Activated CD4-positive, alpha-beta T cell treated with anti-CD3 and anti-CD28 coated beads, Interleukin-2, amount 50 U/mL, for 4 hours (primary cell): ENCODE data around the gene SLC25A38.

ENCODE experiments used
- DNase-seq, 2 experiments: peaks; one replicate each; pipeline ENCODE4 v3.0.0-alpha.2; 2020

The SLC25A38 gene

GRCh38 chr3:39438880-39439279, 55.7 kb downstream of the SLC25A38 start:
- no peak for DNase-seq

DNA sequence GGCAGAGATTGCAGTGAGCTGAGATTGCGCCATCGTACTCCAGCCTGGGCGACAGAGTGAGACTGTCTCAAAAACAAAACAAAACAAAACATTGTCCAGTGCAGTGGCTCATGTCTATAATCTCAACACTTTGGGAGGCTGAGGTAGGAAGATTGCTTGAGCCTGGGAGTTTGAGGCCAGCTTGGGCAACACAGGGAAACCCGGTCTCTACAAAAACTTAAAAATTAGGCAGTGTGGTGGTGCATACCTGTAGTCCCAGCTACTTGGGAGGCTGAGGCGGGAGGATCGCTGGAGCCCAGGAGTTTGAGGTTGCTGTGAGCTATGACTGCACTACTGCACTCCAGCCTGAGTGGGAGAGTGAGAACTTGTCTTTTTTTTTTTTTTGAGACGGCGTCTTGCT, 57.1 kb downstream of the SLC25A38 start:
- DNase-seq: no peak

DNA sequence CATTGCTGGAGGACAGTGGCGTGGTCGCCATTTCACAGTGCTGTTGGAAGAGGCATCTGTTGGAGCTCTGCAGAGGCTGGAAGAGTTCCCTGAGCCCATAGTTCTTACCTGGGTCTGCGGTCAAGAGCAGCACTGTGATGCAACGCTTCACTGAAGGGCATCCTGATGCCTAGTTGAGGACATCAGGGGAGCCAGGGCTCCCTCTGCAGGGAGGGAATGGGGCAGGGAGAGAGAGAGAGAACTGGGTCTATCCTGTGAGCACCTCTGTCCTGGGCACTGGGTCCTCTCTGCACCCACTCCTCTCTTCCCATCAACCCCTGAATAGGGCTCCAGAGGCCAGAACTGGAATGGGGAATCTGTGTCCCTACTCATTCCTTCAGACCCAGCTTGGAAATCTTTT, 60.4 kb downstream of the SLC25A38 start:
- no peak for DNase-seq

GRCh38 chr3:39445927-39446326, 62.8 kb downstream of the SLC25A38 start:
- no peak for DNase-seq

DNA sequence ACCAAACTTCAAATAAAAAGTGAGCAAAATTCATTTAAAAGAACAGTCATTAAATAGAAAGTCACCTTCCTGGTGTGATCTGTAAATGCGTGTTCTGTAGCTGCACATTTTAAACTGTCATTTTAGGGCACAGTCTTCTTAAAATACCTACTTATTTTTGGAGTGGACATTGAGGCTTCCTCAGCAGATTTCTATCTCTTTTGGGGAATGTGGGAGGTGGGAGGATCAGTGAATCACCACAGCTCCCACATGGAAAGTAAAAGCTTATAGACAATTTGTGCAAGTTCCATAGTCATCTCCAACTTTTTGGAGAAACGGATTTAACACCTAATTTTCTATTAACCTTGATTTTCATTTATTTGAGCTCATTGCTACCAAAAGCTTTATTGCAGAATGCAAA, 63.3 kb downstream of the SLC25A38 start:
- DNase-seq: no peak
